ENCODE measurements around the gene FKBP2.
"Not testable (repeated sequence)": the region's sequence is repeated elsewhere in the genome, so short reads cannot be mapped to it uniquely, and the experiment has no call there.

Gene FKBP2

GRCh38 chr11:64233913-64234586 is 6.8 kb upstream of the FKBP2 start, which contains the start of gene VEGFB:
Gene VEGFB (plus strand): TSS chr11:64234584. CDS start chr11:64234834, 250 bp downstream.
- peak; percentile 42 for DNase-seq (ENCODE audit: low spot score)

GRCh38 chr11:64234647-64235379 is 6.1 kb upstream of the FKBP2 start:
- peak; percentile 51 for DNase-seq (ENCODE audit: low spot score)

- no peak for DNase-seq (ENCODE audit: low spot score)
Observed at GRCh38 chr11:64235437-64236161, 5.3 kb upstream of the FKBP2 start.

- no peak for DNase-seq (ENCODE audit: low spot score)
Observed at GRCh38 chr11:64237484-64237951, 3.4 kb upstream of the FKBP2 start.

- no peak for DNase-seq (ENCODE audit: low spot score)
Observed at GRCh38 chr11:64238076-64238475, 2.8 kb upstream of the FKBP2 start.

GRCh38 chr11:64238999-64239398 is 1.9 kb upstream of the FKBP2 start:
- no peak for DNase-seq (ENCODE audit: low spot score)

GRCh38 chr11:64239662-64240434 is 1.0 kb upstream of the FKBP2 start:
- DNase-seq (ENCODE audit: low spot score), result no peak

- peak; percentile 100 for DNase-seq (ENCODE audit: low spot score)
Observed at GRCh38 chr11:64241241-64241490, 271 bp downstream of the FKBP2 start.

GRCh38 chr11:64241491-64242374 is 838 bp downstream of the FKBP2 start:
- DNase-seq (ENCODE audit: low spot score), result no peak

- no peak for DNase-seq (ENCODE audit: low spot score)
Observed at GRCh38 chr11:64243236-64243854, 2.5 kb downstream of the FKBP2 start.

GRCh38 chr11:64244107-64244506 is 3.2 kb downstream of the FKBP2 start:
- no peak for DNase-seq (ENCODE audit: low spot score)

- DNase-seq (ENCODE audit: low spot score), result no peak
Observed at GRCh38 chr11:64244966-64245365, 4.1 kb downstream of the FKBP2 start.

GRCh38 chr11:64245401-64245796 is 4.5 kb downstream of the FKBP2 start:
- DNase-seq (ENCODE audit: low spot score), result no peak

- no peak for DNase-seq (ENCODE audit: low spot score)
Observed at GRCh38 chr11:64245797-64246620, 5.1 kb downstream of the FKBP2 start.

- not testable (repeated sequence) for DNase-seq (ENCODE audit: low spot score)
Observed at GRCh38 chr11:64246621-64246870, 5.7 kb downstream of the FKBP2 start.

GRCh38 chr11:64246871-64247728 is 6.2 kb downstream of the FKBP2 start, which contains the start of gene PPP1R14B:
Gene PPP1R14B (minus strand): TSS chr11:64246943. CDS start chr11:64246673, 270 bp downstream.
- peak; percentile 81 for DNase-seq (ENCODE audit: low spot score)

- no peak for DNase-seq (ENCODE audit: low spot score)
Observed at GRCh38 chr11:64247729-64248531, 7.0 kb downstream of the FKBP2 start.

- DNase-seq (ENCODE audit: low spot score), result no peak
Observed at GRCh38 chr11:64248578-64248977, 7.7 kb downstream of the FKBP2 start.
